IMR-90 (cell line): ENCODE measurements around the gene AMPD1. TPM values are rescaled to one million over a fixed set of nuclear protein-coding genes. Genes with fewer than 3 reads are reported as not detected.

Experiments used
- ATAC-seq: fragments of 200-7000 bp; cut with Tn5 transposase; 2 replicates; pipeline ENCODE4 v1.9.1; 2020; ENCODE audit warnings: low read depth, mild to moderate bottlenecking, moderate library complexity
- BruUV-seq: library from RNA; stranded (reverse); fragments of 400-500 nt; replicated peaks from 2 replicates; lab custom pipeline; 2021; lab: Mats Ljungman, UMichigan
- CTCF ChIA-PET: fragments of 300-600 bp; formaldehyde crosslinking; extraction: SDS; loops from one replicate; lab custom pipeline; 2021; ENCODE audit warnings: antibody characterized with exemption; lab: Yijun Ruan, JAX
- POLR2A ChIA-PET: fragments of 300-600 bp; sonication (Branson Sonifier 250); formaldehyde crosslinking; loops from one replicate; lab custom pipeline; 2022; ENCODE audit warnings: antibody characterized with exemption; ENCODE audit not compliant: unreplicated experiment; lab: Charles Lee
- DNase-seq: peaks from one replicate; pipeline ENCODE4 v3.0.0; 2013
- H2AFZ ChIP-seq: replicated peaks from 2 replicates; pipeline ENCODE3; 2013; ENCODE audit warnings: low read length, mild to moderate bottlenecking; ENCODE audit not compliant: poor library complexity
- H2AK5ac ChIP-seq: 2 replicates; pipeline ENCODE4 v1.6.1; 2013; ENCODE audit warnings: low read depth, low read length, inconsistent platforms
- H2AK9ac ChIP-seq: replicated peaks from 2 replicates; pipeline ENCODE3; 2013; ENCODE audit warnings: mild to moderate bottlenecking, low read depth, low read length, moderate library complexity; ENCODE audit not compliant: poor library complexity
- H2BK120ac ChIP-seq: 2 replicates; pipeline ENCODE4 v1.6.1; 2013; ENCODE audit warnings: low read depth, low read length, inconsistent platforms
- H2BK15ac ChIP-seq: 3 replicates; pipeline ENCODE4 v1.6.1; 2013; ENCODE audit warnings: low read depth, low read length, inconsistent platforms
- H2BK20ac ChIP-seq: 2 replicates; pipeline ENCODE4 v1.6.1; 2013; ENCODE audit warnings: low read depth, mild to moderate bottlenecking, inconsistent platforms, low read length, moderate library complexity
- H2BK5ac ChIP-seq: 2 replicates; pipeline ENCODE4 v1.6.1; 2013; ENCODE audit warnings: mild to moderate bottlenecking, low read depth, low read length, inconsistent platforms; ENCODE audit not compliant: poor library complexity, severe bottlenecking
- H3K14ac ChIP-seq: replicated peaks from 2 replicates; pipeline ENCODE4 v1.6.1; 2013; ENCODE audit warnings: low read depth, low read length, inconsistent platforms
- H3K18ac ChIP-seq: 2 replicates; pipeline ENCODE4 v1.6.1; 2013; ENCODE audit warnings: low read depth, low read length, control low read depth
- H3K23ac ChIP-seq: 2 replicates; pipeline ENCODE4 v1.6.1; 2013; ENCODE audit warnings: low read depth, low read length, inconsistent platforms
- H3K27ac ChIP-seq: 2 replicates; pipeline ENCODE4 v1.5.1; 2013; ENCODE audit warnings: mild to moderate bottlenecking, control low read depth, low read length; ENCODE audit not compliant: insufficient read depth
- H3K27me3 ChIP-seq: 2 replicates; pipeline ENCODE4 v1.6.1; 2013; ENCODE audit warnings: low read length; ENCODE audit not compliant: control insufficient read depth, insufficient read depth
- H3K36me3 ChIP-seq: 2 replicates; pipeline ENCODE4 v1.6.1; 2013; ENCODE audit warnings: low read length, mixed read lengths; ENCODE audit not compliant: control insufficient read depth, insufficient read depth
- H3K4ac ChIP-seq: 2 replicates; pipeline ENCODE4 v1.6.1; 2013; ENCODE audit warnings: low read depth, low read length, inconsistent platforms
- H3K4me1 ChIP-seq: 2 replicates; pipeline ENCODE4 v1.6.1; 2013; ENCODE audit warnings: low read length, mixed read lengths; ENCODE audit not compliant: control insufficient read depth, insufficient read depth
- H3K4me2 ChIP-seq: 2 replicates; pipeline ENCODE4 v1.6.1; 2013; ENCODE audit warnings: low read depth, mild to moderate bottlenecking, control low read depth, low read length, moderate library complexity
- H3K4me3 ChIP-seq: 2 replicates; pipeline ENCODE4 v1.5.1; 2013; ENCODE audit warnings: low read depth, mild to moderate bottlenecking, control low read depth, low read length, moderate library complexity; ENCODE audit not compliant: insufficient read depth
- H3K56ac ChIP-seq: 2 replicates; pipeline ENCODE4 v1.6.1; 2013; ENCODE audit warnings: low read length, inconsistent platforms; ENCODE audit not compliant: insufficient read depth; ENCODE audit errors: extremely low read depth
- H3K79me1 ChIP-seq, 2 experiments: 2 replicates each; pipeline ENCODE4 v1.6.1; 2013; ENCODE audit warnings: low read length in 2 of 2, inconsistent platforms in 1 of 2, low read depth in 1 of 2
- H3K9ac ChIP-seq: 2 replicates; pipeline ENCODE4 v1.6.1; 2013; ENCODE audit warnings: low read depth, low read length, control low read depth
- H3K9me1 ChIP-seq: 2 replicates; pipeline ENCODE4 v1.6.1; 2013; ENCODE audit warnings: low read length, inconsistent platforms; ENCODE audit not compliant: insufficient read depth
- H3K9me3 ChIP-seq: 2 replicates; pipeline ENCODE4 v1.6.1; 2013; ENCODE audit warnings: low read length; ENCODE audit not compliant: control insufficient read depth, insufficient read depth
- H4K20me1 ChIP-seq: 2 replicates; pipeline ENCODE4 v1.6.1; 2013; ENCODE audit warnings: low read length, inconsistent platforms; ENCODE audit not compliant: insufficient read depth
- H4K5ac ChIP-seq: 2 replicates; pipeline ENCODE4 v1.6.1; 2013; ENCODE audit warnings: mild to moderate bottlenecking, low read depth, low read length, control low read depth
- H4K8ac ChIP-seq, 2 experiments: 2 replicates each; pipeline ENCODE4 v1.6.1; 2013; ENCODE audit warnings: low read depth in 2 of 2, low read length in 2 of 2, control low read depth in 1 of 2, inconsistent platforms in 1 of 2
- H4K91ac ChIP-seq: 2 replicates; pipeline ENCODE4 v1.6.1; 2013; ENCODE audit warnings: low read depth, low read length, inconsistent platforms; ENCODE audit not compliant: insufficient read depth
- CHD1 ChIP-seq: IDR thresholded peaks from 2 replicates; pipeline ENCODE4 v1.6.1; 2012; ENCODE audit warnings: low read depth, low read length, improper control_type of control experiment
- MAFK ChIP-seq: IDR thresholded peaks from 2 replicates; pipeline ENCODE4 v1.6.1; 2012; ENCODE audit warnings: low read depth, low read length, improper control_type of control experiment
- MAZ ChIP-seq: IDR thresholded peaks from 2 replicates; pipeline ENCODE4 v1.6.1; 2012; ENCODE audit warnings: low read depth, mild to moderate bottlenecking, low read length, improper control_type of control experiment, moderate library complexity, borderline replicate concordance
- RCOR1 ChIP-seq: IDR thresholded peaks from 2 replicates; pipeline ENCODE4 v1.6.1; 2012; ENCODE audit warnings: mild to moderate bottlenecking, low read length, improper control_type of control experiment; ENCODE audit not compliant: insufficient replicate concordance
- RFX5 ChIP-seq: IDR thresholded peaks from 2 replicates; pipeline ENCODE4 v1.8.0; 2012; ENCODE audit warnings: low read depth, mild to moderate bottlenecking, low read length, moderate library complexity
- WGBS, 2 experiments: methylation state at CpG; one replicate each; pipeline versions ENCODE4 v1.1.5 to v1.1.7; 2013; ENCODE audit warnings: missing lambda C conversion rate in 2 of 2; ENCODE audit not compliant: insufficient read length in 1 of 2; ENCODE audit errors: extremely low coverage in 2 of 2; 5-methylcytosine and 5-hydroxymethylcytosine counted together
- dilution Hi-C: fragments of 300-500 bp; cut with HindIII; formaldehyde crosslinking; loops from one replicate; pipeline ENCODE4 v1.14.3; 2018; ENCODE audit warnings: low sequenced_read_pairs; ENCODE audit not compliant: unreplicated experiment
- in situ Hi-C: fragments of 300-500 bp; cut with MboI; formaldehyde crosslinking; loops from 3 replicates; pipeline ENCODE4 v1.14.3; 2019; ENCODE audit warnings: low sequenced_read_pairs, inconsistent platforms, mixed read lengths
- intact Hi-C: fragments of 100-400 bp; cut with micrococcal nuclease; formaldehyde crosslinking; loops from 2 replicates; pipeline ENCODE4 v1.10.0; 2022
- polyA plus RNA-seq, 3 experiments: library from polyadenylated mRNA; depleted of rRNA; stranded (reverse); fragments of >200 nt; gene quantifications; 2 replicates each; pipeline ENCODE4 v1.2.3, GENCODE V29; 2012; ENCODE audit warnings: low replicate concordance in 1 of 3
- total RNA-seq: library from RNA; depleted of rRNA; stranded (reverse); fragments of >200 nt; gene quantifications from 2 replicates; pipeline ENCODE4 v1.2.3, GENCODE V29; 2012

AMPD1 gene
- total and polyA plus RNA-seq, 2 of the 4 experiments (the other 2 are of a cell fraction), result not detected

- no peak overlapping the region for H3K18ac ChIP-seq
- H2BK20ac ChIP-seq, result no peak overlapping the region
- no peaks in the 10 kb centered on the region for H3K9me1 ChIP-seq
- no peak overlapping the region for H2AK9ac ChIP-seq
- intact Hi-C loops (no loop called here), in situ Hi-C loops (loop anchor here (25.0 kb wide), 1 partner anchor 740 kb away; no protein-coding TSS in a partner anchor), dilution Hi-C loops (no loop called here)
- CTCF ChIA-PET, result interaction anchor here (0.6 kb wide), 1 partner anchor 202 kb away, joined by 3 read pairs; no protein-coding TSS in a partner anchor
- no peak overlapping the region for H2BK5ac ChIP-seq
- no peaks in the 10 kb centered on the region for H3K4me1 ChIP-seq
- H2AFZ ChIP-seq, result no peak overlapping the region
- ATAC-seq (no peak), DNase-seq (no peak)
- H3K36me3 ChIP-seq, result peaks cover 6% of the 10 kb centered on the region; the same call in 1 of the 2 replicates
- POLR2A ChIA-PET, result interaction anchor here (0.7 kb wide), 1 partner anchor 157 kb away, joined by 3 read pairs; no protein-coding TSS in a partner anchor
- H2BK15ac ChIP-seq, result no peak overlapping the region
- H3K23ac ChIP-seq, result no peak overlapping the region
- H4K5ac ChIP-seq, result no peak overlapping the region
- no CpG with 5 or more reads among the region's 2 CpGs for WGBS, 2 experiments
- H3K14ac ChIP-seq, result no peak overlapping the region
- TF ChIP-seq RFX5 (no peak), RCOR1 (no peak), MAZ (no peak), MAFK (no peak), CHD1 (no peak)
- no peaks in the 10 kb centered on the region; the same call in 1 of the 2 replicates for H3K27me3 ChIP-seq
- H3K9ac ChIP-seq, result no peak overlapping the region
- H2BK120ac ChIP-seq, result no peak overlapping the region
- no peaks in the 10 kb centered on the region for H3K79me1 ChIP-seq
- H3K9me3 ChIP-seq, result no peaks in the 10 kb centered on the region
- H3K4ac ChIP-seq, result no peak overlapping the region
- no TSS peak for BruUV-seq
- no peak overlapping the region for H3K4me3 ChIP-seq
- H3K27ac ChIP-seq, result no peak overlapping the region
- H3K4me2 ChIP-seq, result no peak overlapping the region
- H2AK5ac ChIP-seq, result no peak overlapping the region
- no peaks in the 10 kb centered on the region for H4K20me1 ChIP-seq
- H3K56ac ChIP-seq, result no peak overlapping the region
- H4K91ac ChIP-seq, result no peak overlapping the region
- no peak overlapping the region for H4K8ac ChIP-seq
Observed at GRCh38 chr1:114701931-114702330, 6.6 kb upstream of the AMPD1 start.
